SKM-1 (cell line): ENCODE data around the gene DOP1A.
"Not testable (repeated sequence)": the region's sequence is repeated elsewhere in the genome, so short reads cannot be mapped to it uniquely, and the experiment has no call there.

Experiments
- DNase-seq: peaks from one replicate; lab custom pipeline; 2025; ENCODE audit not compliant: unreplicated experiment; lab: John Stamatoyannopoulos, UW

The DOP1A gene

DNA sequence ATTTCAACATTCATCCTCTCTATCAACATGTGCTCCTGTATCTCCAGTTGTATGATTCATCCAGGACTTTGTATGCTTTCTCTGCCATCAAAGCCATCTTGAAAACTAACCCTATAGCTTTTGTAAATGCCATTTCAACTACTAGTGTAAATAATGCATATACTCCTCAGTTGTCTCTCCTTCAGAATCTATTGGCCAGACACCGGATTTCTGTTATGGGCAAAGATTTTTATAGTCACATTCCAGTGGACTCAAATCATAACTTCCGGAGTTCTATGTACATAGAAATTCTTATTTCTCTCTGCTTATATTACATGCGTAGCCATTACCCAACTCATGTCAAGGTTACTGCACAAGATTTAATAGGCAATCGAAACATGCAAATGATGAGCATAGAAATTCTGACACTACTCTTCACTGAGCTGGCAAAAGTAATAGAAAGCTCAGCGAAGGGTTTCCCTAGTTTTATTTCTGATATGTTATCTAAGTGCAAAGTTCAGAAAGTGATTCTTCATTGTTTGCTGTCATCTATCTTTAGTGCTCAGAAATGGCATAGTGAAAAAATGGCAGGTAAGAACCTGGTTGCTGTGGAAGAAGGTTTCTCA lies 70.7 kb downstream of the DOP1A start:
- DNase-seq: no peak

DNA sequence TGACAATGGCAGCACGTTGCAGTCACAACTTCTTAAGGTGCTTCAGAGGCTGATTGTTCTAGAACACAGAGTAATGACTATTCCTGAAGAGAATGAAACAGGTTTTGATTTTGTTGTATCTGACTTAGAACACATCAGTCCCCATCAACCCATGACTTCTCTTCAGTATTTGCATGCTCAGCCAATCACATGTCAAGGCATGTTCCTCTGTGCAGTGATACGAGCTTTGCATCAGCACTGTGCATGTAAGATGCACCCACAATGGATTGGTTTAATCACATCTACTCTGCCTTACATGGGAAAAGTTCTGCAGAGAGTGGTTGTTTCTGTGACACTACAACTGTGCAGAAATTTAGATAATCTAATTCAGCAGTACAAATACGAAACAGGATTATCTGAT lies 71.3 kb downstream of the DOP1A start:
- DNase-seq: no peak

- no peak for DNase-seq
Observed at GRCh38 chr6:83151114-83151513, 83.6 kb downstream of the DOP1A start.

GRCh38 chr6:83152913-83153312 lies 85.4 kb downstream of the DOP1A start:
- no peak for DNase-seq

GRCh38 chr6:83153883-83154521 lies 86.5 kb downstream of the DOP1A start:
- DNase-seq: no peak

- no peak for DNase-seq
Observed at GRCh38 chr6:83155794-83156193, 88.3 kb downstream of the DOP1A start.

GRCh38 chr6:83160167-83160566 lies 92.7 kb downstream of the DOP1A start:
- DNase-seq: no peak

DNA sequence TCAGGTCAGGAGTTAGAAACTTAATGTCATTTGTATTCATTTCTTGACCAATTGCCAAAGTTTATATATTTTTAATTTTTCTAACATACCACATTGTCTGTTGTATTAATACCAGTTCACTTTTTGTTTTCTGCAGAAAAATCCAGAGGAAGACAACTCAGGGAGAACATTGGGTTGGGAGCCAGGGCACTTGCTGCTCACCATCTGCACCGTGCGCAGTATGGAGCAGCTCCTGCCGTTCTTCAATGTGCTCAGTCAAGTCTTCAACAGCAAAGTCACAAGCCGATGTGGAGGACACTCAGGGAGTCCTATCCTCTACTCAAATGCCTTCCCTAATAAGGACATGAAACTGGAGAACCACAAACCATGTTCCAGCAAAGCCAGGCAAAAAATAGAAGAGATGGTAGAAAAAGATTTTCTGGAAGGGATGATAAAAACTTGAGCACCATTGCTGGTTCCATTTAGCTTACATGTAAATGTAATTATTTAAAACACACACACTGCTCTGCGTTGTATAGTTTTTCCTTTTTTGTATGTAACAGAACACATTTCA lies 100.3 kb downstream of the DOP1A start:
- no peak for DNase-seq

DNA sequence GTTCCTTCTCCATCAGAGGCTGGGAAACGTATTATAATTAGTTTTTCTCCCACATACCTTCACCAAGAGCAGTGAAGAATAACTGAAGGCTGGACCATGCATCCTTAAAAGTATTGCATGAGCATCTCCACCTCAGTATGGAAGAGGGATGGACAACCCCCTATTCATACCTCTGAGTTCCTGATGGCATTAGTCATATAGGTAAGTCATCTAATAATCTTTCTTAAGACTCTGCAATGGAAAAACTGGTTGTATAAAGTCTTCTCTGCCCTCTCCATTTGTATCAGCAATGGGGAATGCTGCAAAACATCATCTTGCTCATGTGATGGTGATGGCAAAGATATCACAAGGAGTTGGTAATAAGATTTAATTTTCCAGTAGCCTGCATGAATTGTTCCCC lies 101.1 kb downstream of the DOP1A start:
- no peak for DNase-seq

- DNase-seq: no peak
Observed at GRCh38 chr6:83169106-83169505, 101.6 kb downstream of the DOP1A start.

DNA sequence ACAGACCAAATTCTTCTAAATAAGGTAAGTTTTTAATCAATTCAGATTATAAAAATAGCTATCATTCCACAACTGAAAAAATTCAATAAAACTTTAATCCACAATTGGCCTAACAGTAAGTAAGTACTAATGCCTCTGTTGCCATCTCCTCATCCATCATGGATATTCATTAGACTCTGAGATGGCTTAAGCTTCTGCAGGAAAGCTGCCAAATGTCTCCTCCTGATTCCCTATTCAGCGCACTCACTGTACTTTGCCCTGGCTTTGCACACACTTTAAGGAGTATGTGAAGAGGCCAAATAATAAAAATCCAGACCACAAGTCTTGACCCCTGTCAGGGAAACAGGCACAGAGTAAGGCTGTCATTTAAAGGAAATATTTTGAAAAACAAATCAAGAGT lies 102.0 kb downstream of the DOP1A start:
- no peak for DNase-seq

- no peak for DNase-seq
Observed at GRCh38 chr6:83176246-83176645, 108.8 kb downstream of the DOP1A start.

DNA sequence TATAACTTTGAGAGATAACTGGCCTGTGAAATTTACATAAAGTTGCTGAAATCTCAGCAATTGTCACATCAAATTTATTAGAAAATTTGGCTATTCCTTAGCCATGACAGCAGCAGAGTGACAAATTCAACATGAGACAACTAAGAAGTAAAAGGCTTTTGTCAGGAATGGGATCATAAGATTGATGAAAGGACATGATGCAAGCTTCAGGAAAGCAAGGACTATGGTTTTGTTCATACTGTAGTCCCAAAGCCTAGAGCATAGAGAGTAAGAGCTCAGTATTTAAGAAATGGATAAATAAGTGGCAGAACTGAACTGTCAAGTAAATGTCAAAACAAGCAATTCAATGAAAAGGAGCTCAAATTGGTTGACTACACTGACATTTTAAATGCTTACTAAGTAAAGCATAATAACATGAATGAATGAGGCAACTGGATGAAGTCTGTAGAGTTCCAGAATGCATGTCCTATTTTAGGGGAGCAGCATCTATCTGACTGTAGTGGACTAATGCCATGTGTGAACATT lies 113.0 kb downstream of the DOP1A start:
- DNase-seq: no peak

- no peak for DNase-seq
Observed at GRCh38 chr6:83182114-83182513, 114.6 kb downstream of the DOP1A start.

- DNase-seq: no peak
Observed at GRCh38 chr6:83183082-83183828, 115.8 kb downstream of the DOP1A start.

DNA sequence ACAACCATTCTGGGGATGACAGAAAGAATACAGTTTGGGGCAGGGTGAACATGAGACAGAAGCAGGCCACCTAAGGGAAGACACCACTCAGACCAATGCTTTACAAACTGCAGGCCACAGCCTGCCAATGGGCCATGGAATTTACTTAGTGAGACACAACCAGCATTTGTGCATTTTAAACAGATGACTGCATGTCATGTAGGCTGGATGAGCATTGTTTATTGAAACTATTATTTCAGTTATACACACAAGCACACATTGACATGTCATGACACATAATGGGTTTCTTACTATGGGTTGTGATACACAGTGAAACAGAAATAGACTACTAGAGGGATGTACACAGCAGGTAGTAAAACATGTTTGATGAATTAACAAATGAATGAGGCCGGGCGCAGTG lies 117.6 kb downstream of the DOP1A start:
- no peak for DNase-seq

DNA sequence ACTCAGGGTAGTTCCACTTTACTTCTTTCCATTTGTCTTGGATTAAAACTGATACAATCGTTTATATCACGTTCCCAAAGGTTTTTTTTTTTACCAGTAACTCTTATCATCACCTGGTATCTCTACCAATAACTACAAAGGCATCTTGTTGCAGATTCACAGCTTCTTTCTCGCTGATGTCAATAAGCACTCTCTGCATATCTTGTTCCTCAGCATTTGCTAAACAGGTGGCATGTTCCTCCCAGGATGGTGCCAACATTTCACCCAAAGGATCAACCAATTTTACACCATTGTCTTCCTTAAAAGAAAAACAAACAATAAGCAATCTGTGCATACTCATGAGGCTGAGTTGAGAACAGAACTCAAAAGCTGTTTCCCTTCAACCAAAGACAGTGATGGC lies 121.0 kb downstream of the DOP1A start:
- DNase-seq: no peak

GRCh38 chr6:83190626-83191025 lies 123.2 kb downstream of the DOP1A start:
- DNase-seq: no peak

- DNase-seq: not testable (repeated sequence)
Observed at GRCh38 chr6:83191974-83192373, 124.5 kb downstream of the DOP1A start.

- no peak for DNase-seq
Observed at GRCh38 chr6:83192456-83192855, 125.0 kb downstream of the DOP1A start.

- peak; percentile 62 for DNase-seq
Observed at GRCh38 chr6:83192871-83193746, 125.6 kb downstream of the DOP1A start, which contains the start of the genes PGM3 and RWDD2A. Gene PGM3, minus strand, starts transcription at chr6:83193265. Its CDS starts 2,253 bp downstream, at chr6:83191012. Gene RWDD2A, plus strand, starts transcription at chr6:83193357. Its CDS starts 1,095 bp downstream, at chr6:83194452.
